ENCODE data around the gene ASIC2.

The ASIC2 gene

DNA sequence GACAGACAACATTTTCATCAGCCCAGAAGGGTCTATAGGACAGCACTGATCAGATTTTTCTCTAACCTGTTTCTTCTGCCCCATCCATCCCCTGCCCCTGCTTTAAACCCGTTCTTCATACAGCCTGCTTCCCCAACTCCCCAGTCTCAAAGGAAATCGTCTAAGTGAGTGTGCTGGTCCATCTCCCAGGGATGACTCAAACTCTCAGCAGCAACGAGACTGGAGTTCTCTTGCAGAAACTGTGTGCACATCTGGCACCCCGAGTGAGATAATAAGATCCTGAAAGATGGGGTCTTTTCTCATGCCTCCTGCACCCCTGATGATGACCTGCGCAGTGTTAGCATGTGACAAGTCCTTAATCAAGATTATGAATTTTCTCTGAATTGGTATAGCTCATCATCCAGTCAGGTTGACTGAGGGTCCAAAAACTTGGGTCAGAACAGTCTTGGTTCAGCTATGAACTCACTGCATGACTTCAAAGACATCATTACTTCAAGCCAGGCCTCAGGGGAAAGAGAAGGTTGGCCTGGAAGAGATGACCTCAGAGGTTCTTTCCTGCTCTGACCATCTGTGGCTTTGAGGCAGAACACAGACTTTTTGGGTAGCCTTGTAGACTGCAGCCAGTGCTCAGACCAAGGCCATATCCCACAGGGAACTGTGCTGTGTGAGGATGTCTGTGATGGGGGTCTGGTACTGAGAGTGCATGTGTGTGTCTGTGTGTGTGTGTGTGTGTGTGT, 183.6 kb downstream of the ASIC2 start:
- DNase-seq = no peak

DNA sequence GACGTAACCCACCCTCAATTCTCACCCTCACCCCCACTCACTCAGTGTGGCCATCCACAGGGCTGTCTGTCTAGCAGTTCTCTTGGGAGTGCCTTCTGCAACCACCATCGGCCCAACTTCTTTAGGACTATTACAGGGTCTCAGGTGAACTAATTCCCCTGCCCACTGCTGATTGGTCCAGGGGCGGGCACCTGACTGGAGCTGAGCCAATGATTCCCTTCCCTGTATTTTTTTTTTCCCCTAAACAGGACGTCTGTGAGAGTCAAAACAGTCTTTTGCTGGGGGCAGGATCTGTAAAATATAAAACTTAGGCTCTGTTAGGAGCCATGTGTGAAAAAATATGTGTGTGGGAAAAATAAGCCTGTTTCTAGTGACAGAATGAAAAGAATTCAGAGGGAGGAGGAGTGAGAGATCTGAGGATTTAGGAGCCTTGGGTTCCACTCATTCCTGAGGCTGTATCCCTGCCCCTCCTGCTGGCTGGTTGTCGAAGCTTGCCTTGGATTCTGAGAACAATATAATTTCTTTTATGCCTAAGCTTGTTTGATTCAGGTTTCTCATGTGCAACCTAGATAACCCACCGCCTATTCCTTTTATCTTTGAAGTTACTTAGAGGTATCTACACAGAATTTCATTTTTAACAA, 186.4 kb downstream of the ASIC2 start:
- DNase-seq = no peak

- no peak for DNase-seq
Observed at GRCh38 chr17:33105911-33106310, 187.2 kb downstream of the ASIC2 start.

GRCh38 chr17:33099906-33100305, 193.2 kb downstream of the ASIC2 start:
- no peak for DNase-seq

DNA sequence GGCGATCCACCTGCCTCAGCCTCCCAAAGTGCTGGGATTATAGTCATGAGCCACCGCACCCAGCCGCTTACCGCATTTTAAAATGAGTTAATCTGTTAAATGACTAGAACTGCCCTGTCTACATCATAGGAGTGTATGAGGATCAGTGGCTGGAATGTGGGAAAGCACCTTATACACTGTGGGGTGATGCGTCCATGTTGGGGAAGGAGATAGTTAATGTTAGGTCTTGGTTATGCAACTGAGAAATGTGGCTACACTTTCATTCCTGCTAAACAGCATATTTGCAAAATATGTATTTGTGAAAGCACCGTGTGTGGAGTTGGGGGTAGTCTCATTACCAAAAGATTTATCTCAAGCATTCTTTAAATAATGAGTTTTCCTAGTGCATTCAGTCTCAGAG, 193.8 kb downstream of the ASIC2 start:
- no peak for DNase-seq

DNA sequence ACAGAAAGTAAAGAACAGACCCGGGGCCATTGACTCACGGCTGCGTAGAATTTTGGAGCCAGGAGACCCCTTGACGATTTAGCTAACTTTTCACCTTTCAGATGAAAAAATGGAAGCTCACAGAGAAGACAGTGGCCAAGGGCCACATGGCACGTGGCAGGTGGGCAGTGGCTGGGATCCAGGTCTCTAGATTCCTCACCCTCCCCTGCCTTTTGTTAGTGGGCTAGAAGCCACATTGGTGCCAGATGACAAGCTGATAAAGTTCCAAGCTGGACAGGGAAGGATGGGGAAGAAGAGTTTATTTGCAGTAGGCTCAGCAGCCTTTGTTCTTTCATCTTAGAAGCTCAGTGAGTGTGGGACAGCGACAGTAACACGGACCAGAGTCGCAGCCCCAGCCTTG, 195.7 kb downstream of the ASIC2 start:
- DNase-seq = no peak

DNA sequence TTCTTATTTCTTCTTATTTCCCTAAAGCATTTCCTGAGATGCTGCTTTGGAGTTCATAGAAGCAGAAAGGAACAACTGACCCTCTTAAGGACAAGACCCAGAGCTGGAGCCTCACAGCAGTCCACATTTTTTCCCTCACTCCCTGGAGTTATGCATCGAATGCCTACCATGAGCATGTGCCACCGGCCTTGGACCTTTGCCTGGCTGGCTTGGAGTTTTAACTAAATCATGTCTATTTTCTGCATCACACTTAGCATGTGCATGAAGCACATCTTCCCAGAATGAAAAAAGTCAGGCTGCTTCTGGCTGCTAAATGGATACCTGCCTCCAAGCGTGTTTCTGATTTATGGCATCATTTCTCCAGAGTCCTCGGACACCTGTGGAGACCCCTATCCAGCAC, 196.9 kb downstream of the ASIC2 start:
- DNase-seq = no peak

DNA sequence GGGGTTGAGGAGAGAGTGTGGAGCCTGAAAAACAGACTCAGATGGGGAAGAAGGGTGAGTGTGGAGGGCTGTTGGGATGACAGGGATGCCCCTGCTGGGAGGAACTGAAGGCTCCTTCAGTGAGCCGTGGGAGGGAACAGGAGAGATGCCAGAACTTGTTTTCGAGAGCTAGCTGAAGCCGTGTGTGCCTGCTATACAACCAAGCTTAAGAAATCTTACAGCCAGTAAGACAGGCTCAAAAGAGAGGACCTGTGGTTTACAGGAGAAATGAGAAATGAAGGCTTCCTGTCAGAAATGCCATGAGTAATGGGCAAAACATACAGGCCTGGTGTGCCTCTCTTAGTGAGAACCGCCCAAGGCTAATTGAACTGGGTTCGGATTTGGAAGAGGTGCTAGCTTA, 201.8 kb downstream of the ASIC2 start:
- DNase-seq = no peak

DNA sequence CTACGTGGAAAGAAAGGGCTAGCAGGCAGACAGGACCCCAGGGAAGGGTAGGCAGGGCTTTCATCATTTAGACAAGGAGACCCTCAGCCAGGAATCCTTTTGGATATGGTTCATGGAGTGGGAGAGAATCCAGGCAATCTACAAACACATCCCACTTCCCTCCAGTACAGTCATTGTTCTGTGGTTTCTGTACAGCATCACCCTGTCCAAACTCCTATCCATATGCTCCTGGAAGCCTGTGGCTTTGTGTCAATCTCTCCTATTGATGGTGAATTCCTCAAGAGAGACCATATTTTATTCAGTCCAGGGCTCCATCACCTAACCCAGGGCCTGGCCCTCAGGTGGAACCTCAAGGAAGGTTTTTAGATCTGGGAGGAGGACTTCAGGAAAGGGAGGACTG, 202.3 kb downstream of the ASIC2 start:
- DNase-seq = no peak

- DNase-seq = no peak
Observed at GRCh38 chr17:33086878-33087277, 206.2 kb downstream of the ASIC2 start.

DNA sequence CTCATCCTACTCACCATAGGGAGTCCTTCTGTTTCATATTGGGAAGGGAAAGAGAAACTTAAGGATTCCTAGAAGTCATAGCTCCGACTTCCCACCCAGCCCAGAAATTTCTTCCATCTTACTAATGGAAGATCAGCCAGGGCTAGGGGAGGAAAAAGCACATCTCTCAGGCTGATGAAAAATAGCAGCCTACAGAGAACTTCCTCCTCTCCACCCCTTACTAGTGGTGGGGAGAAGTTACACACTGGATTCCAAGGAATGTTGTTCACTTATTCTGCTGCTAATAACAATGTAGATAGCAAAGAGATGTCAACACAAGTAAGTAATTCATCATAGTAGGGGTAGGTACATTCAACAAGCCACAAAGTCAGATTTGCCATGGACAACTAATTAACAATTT, 207.1 kb downstream of the ASIC2 start:
- no peak for DNase-seq

DNA sequence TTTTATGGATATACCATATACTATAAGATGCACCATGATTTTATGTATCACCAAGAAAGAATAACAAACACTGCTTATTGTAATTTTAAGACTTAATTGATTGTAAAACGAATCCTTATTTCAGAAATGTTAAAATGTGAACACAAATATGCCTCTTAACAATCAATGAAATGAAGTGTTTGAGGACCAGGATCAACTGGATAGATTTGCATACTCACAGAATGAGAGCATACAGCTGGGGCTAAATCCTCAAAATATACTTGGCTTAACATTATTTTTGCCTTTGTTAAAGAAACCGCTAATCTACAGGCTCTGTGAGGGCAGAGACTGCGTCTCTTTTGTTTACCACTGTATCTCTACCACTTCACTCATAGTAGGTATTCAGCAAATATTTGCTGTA, 207.8 kb downstream of the ASIC2 start:
- no peak for DNase-seq

DNA sequence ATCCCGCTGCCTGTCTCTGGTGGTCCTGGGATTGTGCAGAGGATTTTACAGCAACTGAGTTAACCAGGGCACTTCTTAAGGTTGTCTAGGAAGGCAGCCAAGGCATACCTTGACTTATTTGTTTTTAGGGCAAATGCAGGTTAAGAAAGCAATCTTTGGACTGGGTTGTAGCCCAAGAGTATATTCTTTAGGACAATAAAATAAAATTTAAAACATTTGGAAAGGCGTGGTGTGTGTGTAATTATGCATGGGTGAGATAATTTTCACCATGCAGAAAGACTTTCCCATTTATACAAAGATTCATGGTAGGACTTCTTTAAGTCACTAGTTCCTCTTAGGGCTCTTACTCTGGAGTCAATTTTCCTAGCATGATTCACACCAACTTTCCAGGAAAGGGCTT, 208.3 kb downstream of the ASIC2 start:
- DNase-seq = no peak

DNA sequence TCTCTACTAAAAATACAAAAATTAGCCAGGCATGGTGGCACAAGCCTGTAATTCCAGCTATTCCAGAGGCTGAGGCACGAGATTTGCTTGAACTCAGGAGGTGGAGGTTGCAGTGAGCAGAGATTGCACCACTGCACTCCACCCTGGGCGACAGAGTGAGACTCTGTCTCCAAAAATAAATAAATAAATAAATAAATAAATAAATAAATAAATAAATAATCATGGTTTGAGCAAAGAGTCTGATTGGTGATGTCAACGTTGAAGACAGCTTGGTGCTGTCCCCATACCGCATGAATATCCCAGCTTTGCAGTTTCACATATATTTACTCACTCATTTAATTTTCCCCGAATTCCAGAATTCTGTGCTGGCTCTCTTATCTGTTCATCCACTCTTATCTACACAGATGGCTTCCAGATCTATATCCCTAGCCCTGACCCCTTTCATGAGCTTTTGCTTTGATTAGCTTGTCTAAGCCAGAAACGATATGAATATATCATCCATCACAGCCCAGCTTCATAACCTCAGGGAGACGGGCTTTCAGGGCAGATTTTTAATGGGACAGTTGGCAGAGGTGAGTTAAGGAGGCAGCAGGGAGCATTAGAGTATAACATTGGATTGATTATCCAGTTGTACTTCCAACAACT, 210.4 kb downstream of the ASIC2 start:
- no peak for DNase-seq

DNA sequence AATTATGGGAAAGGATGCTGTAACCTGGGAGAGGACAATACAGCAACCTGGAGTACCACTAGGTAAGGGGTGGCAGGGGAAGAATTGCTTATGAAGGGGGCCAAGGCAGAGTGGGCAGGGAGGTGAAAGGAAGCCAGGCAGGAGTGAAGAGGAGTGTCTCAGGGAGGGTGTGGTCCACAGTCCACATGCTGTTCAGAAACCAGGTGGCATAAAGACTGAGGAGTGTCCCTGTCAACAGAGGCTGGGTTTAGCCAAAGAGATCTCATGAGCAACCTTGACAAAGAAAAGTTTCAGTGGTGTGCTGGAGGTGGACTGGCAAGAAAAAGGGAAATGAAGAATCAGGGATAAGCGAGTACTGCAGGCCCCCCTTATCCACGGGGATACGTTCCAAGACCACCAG, 213.0 kb downstream of the ASIC2 start:
- DNase-seq = no peak

DNA sequence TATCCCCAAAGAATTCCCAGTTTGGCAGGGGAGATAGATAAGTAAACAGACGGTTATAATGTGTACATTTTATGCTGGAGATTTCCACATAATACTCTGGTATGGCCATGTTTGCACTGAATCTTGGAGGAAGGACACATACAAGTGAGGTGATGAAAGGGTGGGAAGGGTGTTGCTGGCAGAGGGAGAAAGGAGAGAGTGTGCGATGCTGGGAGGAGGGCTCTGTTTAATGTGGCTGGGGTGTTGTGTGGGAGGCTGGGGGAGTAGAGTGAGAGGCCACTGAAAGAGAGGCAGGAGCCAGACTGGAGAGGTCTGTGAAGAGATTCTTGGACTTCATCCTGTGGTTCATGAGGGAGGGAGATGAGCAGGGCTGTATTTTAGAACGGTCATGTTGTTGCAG, 213.9 kb downstream of the ASIC2 start:
- no peak for DNase-seq

DNA sequence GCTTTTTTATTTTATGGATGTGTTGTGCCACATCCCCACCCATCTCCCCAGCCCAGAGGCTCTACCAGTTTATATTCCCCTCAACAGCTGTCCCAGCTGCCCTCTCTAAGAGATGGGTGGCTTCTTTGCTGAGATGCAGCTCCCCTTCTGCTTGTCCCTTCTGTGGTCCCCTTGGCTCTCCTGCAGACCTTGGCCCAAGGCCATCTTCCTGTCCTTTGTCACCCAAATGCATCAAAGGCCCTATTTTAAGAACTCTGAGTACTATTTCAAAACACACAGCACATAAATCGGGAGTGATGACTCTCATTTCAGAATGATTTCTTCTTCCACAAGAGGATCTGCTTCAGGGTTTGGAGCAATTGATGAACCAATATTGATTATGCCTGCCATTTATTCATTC, 216.1 kb downstream of the ASIC2 start:
- DNase-seq = no peak

- DNase-seq = no peak
Observed at GRCh38 chr17:33073416-33073815, 219.7 kb downstream of the ASIC2 start.

GRCh38 chr17:33072421-33073161, 220.5 kb downstream of the ASIC2 start:
- no peak for DNase-seq

DNA sequence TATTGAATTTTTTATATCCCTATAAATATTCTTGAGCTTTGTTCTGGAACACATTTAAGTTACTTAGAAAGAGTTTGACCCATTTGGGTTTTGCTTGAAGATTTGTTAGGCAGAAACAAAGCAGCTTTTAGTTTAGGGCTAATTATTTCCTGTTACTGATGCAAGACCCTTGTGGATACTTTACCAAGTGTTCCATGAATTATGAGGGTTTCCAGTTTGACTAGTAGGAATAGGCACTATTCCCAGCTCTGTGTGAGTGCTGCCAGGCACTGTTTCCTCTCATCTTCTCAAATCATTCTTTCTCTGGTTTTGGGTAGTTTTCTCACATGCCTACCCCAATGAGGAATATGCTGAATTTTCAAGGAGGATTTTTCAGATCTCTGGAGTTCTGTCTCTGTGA, 221.4 kb downstream of the ASIC2 start:
- no peak for DNase-seq

- no peak for DNase-seq
Observed at GRCh38 chr17:33057564-33057963, 235.5 kb downstream of the ASIC2 start.

DNA sequence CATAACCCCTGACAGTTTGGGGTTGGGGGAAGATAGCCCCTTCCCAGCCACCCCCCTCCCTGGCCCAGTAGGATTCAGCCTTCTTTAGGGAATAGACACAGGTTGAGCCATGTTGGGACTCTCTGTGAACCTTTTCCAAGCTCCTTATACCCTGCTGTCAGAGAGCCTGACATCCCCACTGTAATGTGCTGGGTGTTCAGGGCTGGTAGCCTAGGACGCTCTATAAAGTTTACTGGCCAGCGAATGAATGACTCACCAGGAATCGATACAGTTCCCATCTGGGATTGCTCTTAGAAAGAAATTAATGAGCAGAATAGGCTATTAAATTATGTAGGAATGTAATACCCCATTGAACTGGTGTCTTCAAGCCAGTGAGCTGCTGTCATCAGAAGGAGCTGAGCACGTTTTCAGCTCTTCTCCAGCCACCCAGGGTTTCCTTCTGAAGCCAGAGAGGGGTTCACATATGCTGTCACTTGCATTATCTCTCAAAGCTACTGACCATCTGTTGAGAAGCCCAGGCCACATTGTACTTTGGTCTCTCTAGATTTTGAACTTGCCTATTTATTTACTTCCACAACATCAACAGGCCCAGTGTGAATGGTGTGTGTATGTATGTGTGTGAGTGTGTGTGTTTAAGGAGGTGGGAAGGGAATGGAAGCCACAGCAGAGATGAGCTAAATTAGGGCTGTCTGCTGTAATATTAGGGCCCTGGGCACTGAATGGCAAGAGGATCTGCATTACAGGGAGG, 236.5 kb downstream of the ASIC2 start:
- DNase-seq = no peak

GRCh38 chr17:33055746-33056145, 237.3 kb downstream of the ASIC2 start:
- no peak for DNase-seq
